Stomach (tissue), 4 donors: ENCODE data around the gene THSD7A.

Experiments
- EP300 ChIP-seq: sonication (generic); formaldehyde crosslinking; IDR thresholded peaks from one replicate; pipeline ENCODE4 v1.6.1; 2017; ENCODE audit warnings: antibody characterized with exemption
- POLR2A ChIP-seq, 4 donors: fragments of 450-650 bp; IDR thresholded peaks; one replicate each; pipeline ENCODE4 v1.6.1; 2016; ENCODE audit warnings: antibody characterized with exemption in 4 of 4, control low read depth in 2 of 4, mild to moderate bottlenecking in 1 of 4, moderate library complexity in 1 of 4
- TF ChIP-seq, protein P1 (sequence below), 7 experiments: fragments of 450-650 bp in 4 of 7; fragments of 200-600 bp in 3 of 7; sonication (generic) in 3 of 7; IDR thresholded peaks; one replicate each; pipeline ENCODE4 v1.5.1; 2016 to 2019; ENCODE audit warnings: antibody characterized with exemption in 7 of 7, control low read depth in 2 of 7, mild to moderate bottlenecking in 1 of 7

DNA sequence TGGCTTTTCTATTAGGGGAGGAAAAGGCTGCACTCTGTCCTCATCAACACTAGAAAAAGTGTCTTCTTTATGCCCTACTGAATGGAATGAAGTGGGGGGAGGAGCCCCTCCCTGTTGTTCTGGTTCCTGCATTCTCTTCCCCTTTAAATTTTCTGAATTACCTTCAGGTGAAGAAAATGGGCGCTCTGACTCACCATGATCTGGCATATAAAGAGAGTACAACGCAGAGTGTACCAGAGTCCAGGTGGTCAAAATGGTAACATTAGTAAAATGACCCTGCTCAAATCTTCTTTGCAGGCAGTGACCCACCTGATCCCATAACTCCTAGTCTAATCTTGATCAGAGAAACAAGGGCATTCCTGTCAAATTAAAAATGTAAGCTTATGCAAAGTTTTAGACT, 80.7 kb downstream of the THSD7A start:
- TF ChIP-seq POLR2A (IDR thresholded peaks at IDR 0.05) (no peak), EP300 (no peak)
- TF ChIP-seq, protein P1, sequence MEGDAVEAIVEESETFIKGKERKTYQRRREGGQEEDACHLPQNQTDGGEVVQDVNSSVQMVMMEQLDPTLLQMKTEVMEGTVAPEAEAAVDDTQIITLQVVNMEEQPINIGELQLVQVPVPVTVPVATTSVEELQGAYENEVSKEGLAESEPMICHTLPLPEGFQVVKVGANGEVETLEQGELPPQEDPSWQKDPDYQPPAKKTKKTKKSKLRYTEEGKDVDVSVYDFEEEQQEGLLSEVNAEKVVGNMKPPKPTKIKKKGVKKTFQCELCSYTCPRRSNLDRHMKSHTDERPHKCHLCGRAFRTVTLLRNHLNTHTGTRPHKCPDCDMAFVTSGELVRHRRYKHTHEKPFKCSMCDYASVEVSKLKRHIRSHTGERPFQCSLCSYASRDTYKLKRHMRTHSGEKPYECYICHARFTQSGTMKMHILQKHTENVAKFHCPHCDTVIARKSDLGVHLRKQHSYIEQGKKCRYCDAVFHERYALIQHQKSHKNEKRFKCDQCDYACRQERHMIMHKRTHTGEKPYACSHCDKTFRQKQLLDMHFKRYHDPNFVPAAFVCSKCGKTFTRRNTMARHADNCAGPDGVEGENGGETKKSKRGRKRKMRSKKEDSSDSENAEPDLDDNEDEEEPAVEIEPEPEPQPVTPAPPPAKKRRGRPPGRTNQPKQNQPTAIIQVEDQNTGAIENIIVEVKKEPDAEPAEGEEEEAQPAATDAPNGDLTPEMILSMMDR (IDR thresholded peaks at IDR 0.05): no peak
